ENCODE measurements around the gene STING1.
A peak's percentile ranks its signal among the peaks of the same experiment; 100 is the strongest.

STING1 gene

DNA sequence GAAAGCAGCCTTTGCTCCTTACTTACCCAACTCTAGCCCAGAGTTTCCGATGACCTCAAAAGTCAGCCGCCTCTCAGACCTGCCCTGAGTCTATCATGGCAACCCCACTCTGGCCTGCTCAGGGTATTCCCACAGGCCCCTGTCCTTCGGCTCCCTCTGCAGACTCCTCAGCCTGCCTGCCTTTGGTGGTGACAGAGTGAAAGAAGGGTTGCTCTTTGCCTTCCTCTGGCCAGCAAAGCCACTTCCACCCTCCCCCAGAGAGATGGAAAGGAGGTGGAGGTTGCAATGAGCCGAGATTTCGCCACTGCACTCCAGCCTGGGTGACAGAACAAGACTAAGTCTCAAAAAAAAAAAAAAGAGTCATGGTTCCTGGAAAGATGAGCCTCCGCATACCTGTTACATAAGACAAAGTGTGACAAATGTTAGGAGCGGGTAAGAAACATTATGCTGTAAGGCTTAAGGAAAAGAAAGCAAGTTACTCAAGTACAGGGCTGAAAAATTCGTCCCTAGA lies 14.1 kb downstream of the STING1 start:
- TF ChIP-seq, protein P1, sequence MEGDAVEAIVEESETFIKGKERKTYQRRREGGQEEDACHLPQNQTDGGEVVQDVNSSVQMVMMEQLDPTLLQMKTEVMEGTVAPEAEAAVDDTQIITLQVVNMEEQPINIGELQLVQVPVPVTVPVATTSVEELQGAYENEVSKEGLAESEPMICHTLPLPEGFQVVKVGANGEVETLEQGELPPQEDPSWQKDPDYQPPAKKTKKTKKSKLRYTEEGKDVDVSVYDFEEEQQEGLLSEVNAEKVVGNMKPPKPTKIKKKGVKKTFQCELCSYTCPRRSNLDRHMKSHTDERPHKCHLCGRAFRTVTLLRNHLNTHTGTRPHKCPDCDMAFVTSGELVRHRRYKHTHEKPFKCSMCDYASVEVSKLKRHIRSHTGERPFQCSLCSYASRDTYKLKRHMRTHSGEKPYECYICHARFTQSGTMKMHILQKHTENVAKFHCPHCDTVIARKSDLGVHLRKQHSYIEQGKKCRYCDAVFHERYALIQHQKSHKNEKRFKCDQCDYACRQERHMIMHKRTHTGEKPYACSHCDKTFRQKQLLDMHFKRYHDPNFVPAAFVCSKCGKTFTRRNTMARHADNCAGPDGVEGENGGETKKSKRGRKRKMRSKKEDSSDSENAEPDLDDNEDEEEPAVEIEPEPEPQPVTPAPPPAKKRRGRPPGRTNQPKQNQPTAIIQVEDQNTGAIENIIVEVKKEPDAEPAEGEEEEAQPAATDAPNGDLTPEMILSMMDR (conservative IDR thresholded peaks at IDR 0.05; ENCODE audit: low read depth, low read length) = peak; percentile 20
- H3K4me3 ChIP-seq (ENCODE audit: low read depth, low read length) = no peak overlapping the region
- DNase-seq (ENCODE audit: low read depth) = no peak

DNA sequence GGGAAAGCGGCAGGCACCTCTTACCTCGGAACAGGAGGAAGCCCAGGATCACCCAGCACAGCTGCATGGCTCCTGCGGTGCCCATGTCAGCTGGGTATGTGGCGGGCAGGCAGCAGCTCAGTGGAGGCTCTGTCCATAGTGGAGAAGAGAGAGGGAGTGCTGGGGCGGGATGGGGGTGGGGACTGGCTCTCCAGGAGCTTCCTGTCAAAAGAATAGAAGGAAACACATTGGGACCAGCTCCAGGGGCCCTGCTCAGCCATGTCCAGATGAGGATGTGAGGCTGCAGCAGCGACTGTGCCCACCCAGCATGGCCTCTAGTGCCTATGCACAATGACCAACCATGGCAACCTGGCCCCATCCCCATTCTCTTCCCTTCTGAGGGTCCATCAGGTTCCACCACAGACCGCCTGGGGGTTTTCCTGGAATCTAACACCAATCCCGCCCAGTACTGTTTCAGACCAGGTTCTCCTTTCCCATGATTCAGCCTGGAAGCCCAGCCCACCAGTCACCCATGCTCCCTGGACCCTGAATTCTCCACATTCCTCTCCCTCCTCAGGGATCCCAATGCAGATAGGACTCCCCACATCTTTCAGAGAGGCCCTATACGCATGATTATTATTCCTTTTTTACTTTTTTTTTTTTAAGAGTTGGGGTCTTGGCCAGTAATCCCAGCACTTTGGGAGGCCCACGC lies 19.8 kb downstream of the STING1 start, which contains the start of gene ECSCR:
Gene ECSCR (minus strand): TSS at position 158 of the 691 bp plus-strand sequence. CDS start 73 bp downstream, at position 85.
- TF ChIP-seq, protein P1 (conservative IDR thresholded peaks at IDR 0.05; ENCODE audit: low read depth, low read length) = no peak
- peak; percentile 57 for DNase-seq (ENCODE audit: low read depth)
- no peak within 1 kb of the TSS for H3K4me3 ChIP-seq (ENCODE audit: low read depth, low read length)

DNA sequence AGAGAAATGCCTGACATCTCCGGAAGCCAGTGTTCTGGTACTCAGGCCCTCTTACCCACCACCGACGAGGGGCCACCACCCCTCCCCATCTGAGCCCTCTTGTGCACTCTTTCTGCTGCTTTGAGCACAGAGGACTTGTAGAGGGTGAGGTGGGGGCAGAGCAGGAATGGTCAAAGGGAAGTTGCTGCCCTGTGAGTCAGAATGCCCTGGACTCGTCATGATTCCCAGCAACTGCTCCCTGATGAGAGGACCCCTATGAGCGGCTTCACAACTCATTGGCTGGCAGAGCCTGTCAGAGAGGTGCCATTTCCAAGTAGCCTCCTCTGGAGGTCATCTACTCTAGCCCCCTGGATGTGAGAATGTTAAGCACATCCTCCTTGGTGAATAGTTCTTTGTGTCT lies 20.9 kb downstream of the STING1 start:
- H3K4me3 ChIP-seq (ENCODE audit: low read depth, low read length) = no peak overlapping the region
- peak; percentile 50 for DNase-seq (ENCODE audit: low read depth)
- TF ChIP-seq, protein P1 (conservative IDR thresholded peaks at IDR 0.05; ENCODE audit: low read depth, low read length) = no peak

DNA sequence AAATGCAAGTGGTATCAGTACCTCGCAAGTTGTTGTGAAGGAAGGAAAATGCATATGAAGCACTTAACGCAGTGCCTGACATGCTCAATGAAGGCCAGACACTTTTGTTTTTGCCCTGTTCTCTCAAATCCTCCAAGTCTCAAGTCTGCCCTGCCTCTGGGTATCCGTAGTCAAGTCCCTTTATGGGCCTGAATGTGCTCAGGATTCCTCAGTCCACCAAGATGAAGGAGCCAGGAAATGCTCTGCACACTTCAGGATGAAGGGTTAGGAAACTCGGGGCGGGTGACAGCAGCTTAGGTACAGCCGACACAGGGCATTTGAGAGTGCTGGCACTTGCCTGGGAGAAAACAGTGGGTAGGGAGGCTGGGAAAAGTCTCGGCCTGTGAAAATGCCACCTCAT lies 21.4 kb downstream of the STING1 start:
- H3K4me3 ChIP-seq (ENCODE audit: low read depth, low read length) = no peak overlapping the region
- TF ChIP-seq, protein P1 (conservative IDR thresholded peaks at IDR 0.05; ENCODE audit: low read depth, low read length) = no peak
- DNase-seq (ENCODE audit: low read depth) = no peak

DNA sequence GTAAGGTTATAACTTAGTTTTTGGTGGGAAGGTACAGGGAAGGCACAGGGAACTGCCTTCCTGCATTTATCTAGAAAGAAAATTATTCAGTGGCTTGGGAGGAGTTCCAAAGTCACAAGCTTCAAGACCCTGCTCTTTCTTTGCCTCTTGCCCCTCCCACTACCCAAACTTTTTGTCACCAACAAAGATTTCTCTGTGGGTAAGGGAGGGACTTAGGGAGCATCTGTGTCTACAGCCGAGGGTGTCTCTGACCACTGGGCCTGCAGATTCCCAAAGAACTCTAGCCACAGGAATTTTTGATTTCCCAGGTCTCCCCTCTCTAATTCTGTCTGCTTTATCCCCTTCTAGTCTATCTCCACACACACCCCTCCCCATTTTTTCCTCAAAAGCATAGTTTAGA lies 22.1 kb downstream of the STING1 start:
- no peak overlapping the region for H3K4me3 ChIP-seq (ENCODE audit: low read depth, low read length)
- no peak for DNase-seq (ENCODE audit: low read depth)
- TF ChIP-seq, protein P1 (conservative IDR thresholded peaks at IDR 0.05; ENCODE audit: low read depth, low read length) = no peak

DNA sequence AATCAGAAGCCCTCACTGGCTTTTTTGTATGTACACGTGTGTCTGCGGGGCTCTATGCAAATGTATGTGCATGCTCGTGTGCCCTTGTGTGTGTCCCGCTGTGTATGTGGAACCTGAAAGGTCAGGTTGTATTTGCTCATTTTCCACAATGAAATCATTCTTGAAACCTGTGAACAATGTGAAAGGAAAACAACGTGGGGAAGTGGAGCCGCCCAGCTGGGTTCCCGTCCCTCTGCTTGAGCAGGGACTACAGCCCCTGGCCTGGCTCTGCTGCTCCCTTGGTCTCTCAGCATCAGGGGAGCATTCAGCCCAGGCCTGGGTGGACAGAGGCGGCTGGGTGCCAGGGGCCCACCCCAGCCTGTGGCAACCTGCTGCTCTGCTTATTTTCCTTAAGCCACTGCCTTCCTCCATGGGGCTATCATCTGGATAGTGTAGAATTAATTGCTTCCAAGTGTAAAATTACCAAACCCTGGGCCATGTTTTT lies 23.1 kb downstream of the STING1 start:
- no peak overlapping the region for H3K4me3 ChIP-seq (ENCODE audit: low read depth, low read length)
- DNase-seq (ENCODE audit: low read depth) = peak; percentile 75
- TF ChIP-seq, protein P1 (conservative IDR thresholded peaks at IDR 0.05; ENCODE audit: low read depth, low read length) = no peak

Measured in choroid plexus epithelial cell (primary cell).